ENCODE results near the gene ATP2A1.

GRCh38 chr16:28842696-28843095, 35.6 kb upstream of the ATP2A1 start:
- TF ChIP-seq, protein P1, sequence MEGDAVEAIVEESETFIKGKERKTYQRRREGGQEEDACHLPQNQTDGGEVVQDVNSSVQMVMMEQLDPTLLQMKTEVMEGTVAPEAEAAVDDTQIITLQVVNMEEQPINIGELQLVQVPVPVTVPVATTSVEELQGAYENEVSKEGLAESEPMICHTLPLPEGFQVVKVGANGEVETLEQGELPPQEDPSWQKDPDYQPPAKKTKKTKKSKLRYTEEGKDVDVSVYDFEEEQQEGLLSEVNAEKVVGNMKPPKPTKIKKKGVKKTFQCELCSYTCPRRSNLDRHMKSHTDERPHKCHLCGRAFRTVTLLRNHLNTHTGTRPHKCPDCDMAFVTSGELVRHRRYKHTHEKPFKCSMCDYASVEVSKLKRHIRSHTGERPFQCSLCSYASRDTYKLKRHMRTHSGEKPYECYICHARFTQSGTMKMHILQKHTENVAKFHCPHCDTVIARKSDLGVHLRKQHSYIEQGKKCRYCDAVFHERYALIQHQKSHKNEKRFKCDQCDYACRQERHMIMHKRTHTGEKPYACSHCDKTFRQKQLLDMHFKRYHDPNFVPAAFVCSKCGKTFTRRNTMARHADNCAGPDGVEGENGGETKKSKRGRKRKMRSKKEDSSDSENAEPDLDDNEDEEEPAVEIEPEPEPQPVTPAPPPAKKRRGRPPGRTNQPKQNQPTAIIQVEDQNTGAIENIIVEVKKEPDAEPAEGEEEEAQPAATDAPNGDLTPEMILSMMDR (IDR thresholded peaks at IDR 0.05; ENCODE audit: low read length), result no peak
- TF ChIP-seq EZH2 (optimal IDR thresholded peaks at IDR 0.05; ENCODE audit: low read depth, low read length), result no peak

Measured in MM.1S (cell line).